Stimulated activated naive CD4-positive, alpha-beta T cell (primary cell): ENCODE measurements around the gene PSORS1C2.

Experiments used
- DNase-seq, 6 experiments: peaks; one replicate each; lab custom pipeline; 2025; lab: John Stamatoyannopoulos, UW

Gene PSORS1C2

GRCh38 chr6:31140643-31141042 is 1.8 kb upstream of the PSORS1C2 start:
- DNase-seq, result no peak

DNA sequence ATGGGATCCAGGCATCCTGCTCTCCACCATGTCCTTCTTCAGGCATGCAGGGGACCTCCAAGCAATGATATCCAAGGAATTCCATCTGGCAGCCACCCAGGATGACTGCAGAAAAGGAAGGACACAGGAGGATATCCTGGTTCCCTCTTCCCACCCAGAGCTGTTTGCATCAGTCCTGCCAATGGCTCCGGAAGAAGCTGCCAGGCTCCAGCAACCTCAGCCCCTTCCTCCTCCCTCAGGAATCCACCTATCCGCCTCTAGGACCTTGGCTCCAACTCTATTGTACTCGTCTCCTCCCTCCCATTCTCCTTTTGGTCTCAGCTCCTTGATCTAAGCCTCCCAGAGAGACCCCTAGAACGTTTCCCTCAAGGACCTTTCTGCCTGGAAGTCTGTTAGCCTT is 733 bp upstream of the PSORS1C2 start:
- no peak for DNase-seq

DNA sequence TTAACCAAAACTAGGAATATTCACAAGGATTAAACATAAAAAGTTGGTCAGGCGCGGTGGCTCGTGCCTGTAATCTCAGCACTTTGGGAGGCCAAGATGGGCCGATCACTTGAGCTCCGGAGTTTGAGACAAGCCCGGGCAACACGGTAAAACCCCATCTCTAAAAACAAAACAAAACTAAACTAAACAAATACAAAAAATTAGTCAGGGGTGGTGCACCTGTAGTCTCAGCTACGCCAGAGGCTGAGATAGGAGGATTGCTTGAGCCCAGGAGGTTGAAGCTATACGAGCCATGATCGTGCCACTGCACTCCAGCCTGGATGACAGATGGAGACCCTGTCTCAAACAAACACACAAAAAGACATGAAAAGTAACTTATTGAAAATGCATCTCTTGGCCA is 3.2 kb downstream of the PSORS1C2 start:
- DNase-seq, result no peak

DNA sequence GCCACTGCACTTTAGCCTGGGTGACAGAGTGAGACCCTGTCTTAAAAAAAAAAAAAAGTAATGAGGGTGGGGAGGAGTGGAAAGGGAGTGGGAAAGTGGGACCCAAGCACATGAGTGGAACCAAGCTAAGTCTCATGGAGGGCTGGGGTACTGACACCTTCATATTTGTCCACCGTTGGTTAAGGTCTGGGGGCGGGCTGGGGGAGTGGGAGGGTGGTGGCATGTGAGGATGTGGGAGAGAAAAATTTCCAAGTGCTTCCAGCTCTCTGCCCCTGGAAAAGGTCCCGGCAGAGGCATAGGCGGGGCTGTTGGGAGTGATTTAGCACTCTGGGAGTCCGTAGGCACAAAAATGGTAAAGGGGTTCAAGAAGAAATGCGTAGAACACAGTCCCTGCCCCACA is 6.1 kb downstream of the PSORS1C2 start:
- no peak for DNase-seq

DNA sequence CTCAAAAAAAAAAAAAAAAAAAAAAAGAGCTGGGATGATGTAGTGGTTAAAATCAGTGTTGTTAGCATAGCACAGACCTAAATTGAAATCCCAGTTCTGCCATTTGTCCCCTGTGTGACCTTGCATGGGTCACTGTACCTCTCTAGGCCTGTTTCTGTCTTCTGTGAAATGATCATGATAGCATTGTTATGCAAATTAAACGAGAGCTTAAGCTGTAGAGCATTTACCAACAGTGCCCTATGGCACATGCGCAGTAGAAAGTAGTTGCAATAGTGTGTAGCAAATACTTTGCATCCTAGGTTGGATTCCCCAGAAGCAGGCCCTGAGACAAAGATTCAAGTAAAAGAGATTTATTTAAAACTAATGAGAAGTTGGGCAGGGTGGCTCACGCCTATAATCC is 7.3 kb downstream of the PSORS1C2 start:
- DNase-seq, result no peak

DNA sequence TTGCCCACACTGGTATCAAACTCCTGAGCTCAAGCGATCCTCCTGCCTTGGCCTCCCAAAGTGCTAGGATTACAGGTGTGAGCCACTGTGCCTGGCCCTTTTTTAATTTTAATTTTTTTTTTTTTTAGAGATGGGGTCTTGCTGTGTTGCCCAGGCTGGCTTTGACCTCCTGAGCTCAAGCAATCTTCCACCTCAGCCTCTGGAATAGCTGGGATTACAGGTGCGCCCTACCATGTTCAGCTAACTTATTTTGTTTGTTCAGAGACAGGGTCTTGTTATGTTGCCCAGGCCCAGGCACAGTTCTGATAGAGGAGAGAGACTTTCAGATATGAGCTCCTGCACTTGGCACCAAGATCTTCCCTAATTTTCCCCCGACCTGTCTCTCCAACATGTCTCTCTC is 8.1 kb downstream of the PSORS1C2 start:
- DNase-seq, result no peak

DNA sequence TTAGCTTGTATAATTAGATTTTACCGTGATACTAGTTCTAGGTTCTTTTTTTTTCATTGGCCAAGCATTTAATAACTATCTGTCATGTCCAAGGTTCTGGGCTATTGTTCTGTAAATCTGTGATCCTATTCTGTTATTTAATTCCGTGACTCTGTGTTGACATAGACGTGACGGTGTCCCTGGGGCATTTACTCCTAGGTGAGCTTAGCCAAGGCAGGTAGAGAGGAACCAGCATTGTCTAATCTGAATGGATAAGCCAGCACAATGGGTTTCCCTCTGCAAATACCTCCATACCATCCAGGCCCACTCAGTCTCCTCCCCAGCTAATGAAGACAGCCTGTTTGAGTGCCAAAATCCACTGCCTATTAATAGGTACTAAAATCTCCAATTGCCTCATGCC is 9.7 kb downstream of the PSORS1C2 start:
- DNase-seq, result no peak

DNA sequence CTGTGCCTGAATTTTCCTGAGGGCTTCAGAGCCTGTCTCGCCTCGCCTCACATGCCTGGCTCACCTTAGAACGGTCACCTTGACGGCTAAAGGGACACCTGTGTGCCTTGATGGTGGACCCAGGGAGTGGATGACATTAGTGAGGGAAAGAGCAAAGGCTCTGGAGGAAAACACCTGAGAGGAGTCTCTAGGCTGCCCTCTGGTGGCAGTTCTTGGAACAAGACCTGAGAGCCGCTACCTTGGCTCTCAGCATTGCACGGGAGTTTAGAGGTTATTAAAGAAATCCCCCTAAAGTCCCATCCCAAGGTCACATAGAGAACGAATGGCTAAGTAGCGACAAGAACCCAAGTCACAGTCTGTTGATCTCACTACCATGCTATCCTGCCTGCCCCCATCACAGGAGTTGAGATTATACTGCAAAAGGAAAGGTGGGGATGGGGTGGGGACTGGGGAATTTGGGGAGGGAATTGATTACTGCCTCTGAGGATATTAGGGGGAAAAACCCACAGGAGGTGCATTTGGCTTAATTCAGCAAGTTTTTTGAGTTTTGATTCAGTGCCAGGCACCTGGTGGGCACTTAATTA is 10.7 kb downstream of the PSORS1C2 start:
- DNase-seq, result peak; percentile 27 to 76 (median 62)

DNA sequence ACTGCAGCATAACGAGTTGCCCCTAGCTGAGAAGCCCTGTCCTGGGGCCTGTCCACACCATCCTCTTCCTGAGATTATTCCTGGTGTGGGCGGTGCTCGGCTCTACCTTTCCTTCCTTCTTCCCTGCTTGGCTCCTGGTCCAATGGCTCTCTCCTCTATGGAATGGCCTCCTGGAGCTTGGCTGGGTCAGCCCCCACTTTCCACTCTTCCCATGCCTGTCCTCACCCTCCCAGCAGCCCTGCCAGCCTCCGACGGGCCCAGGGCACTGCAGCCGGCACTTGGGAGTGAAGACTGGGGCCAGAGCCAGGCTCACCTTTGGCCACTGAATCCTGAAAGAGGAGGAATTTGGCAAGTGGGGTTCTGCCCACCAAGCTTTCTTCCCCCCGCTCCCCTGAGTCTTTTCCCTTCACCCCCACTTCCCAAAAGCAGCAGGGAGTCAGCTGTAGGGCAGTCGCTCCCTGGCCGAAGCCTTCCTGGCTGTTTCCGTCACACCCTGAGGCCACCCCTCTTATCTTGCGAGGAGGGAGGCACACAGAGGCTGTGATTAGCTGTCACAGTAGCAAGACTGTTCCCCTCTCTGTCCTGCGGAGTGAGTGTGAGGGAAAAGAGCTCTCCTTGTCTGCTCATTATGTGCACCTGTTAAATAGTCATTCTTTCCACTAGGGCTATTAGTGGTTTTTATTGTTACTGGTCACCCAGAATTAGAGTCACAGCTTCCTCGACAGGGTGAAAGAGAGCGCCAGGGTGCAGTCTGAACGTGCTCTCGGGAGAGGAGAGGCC is 12.3 kb downstream of the PSORS1C2 start:
- no peak for DNase-seq

DNA sequence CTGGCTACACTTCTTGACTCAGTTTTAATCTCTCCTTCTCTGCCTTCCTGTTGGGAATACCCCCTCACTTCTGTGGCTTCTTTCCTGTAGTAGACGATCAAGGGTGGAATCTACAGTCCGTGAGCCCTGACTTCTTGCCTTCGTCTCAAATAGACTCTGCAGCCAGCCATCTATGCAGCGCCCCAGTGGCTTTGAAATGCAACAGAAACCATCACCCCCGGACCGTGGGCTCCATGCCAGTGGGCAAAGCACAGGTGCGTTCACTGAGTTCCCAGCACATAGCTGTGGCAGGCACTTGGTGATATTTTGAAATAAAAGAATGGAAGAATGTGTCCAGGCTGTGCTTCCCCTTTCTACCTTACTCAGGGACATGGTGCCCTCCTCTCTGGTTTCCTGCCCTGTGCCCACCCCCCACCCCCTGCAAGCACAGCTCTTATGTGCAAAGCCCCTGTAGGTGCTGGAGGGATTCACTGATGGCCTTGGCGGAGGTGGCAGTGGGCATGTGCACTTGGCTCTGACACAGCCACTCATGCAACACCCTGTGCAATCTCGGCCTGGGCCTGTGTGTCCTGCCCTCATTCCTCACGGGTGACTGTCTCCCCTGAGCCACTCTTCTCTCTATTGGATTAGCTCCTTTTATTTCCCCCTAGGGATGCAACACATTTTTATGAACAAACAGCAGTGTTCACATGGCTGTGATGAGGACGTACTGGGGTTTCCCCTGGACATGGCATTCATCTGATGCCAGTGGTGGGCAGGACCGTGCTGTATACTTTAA is 13.1 kb downstream of the PSORS1C2 start:
- no peak for DNase-seq

DNA sequence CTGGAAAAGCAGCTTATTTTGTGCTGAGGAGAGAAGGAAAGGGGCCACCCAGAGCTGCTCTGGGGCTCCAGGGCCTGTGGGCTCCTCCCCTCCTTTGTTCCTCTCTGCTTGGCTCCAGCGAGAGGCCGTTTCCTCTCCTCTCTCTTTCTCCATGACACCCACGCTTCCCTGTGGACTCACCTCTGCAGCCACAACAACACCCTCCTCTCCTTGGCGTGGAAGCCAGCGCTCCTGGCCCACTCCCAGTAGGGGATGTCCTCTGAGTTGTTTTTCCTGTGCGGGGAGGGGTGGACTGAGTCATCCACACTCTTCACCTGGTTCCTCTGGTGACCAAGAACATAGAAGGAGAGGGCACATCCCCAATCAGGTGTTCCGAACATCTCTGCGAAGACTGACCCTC is 13.7 kb downstream of the PSORS1C2 start:
- no peak for DNase-seq

DNA sequence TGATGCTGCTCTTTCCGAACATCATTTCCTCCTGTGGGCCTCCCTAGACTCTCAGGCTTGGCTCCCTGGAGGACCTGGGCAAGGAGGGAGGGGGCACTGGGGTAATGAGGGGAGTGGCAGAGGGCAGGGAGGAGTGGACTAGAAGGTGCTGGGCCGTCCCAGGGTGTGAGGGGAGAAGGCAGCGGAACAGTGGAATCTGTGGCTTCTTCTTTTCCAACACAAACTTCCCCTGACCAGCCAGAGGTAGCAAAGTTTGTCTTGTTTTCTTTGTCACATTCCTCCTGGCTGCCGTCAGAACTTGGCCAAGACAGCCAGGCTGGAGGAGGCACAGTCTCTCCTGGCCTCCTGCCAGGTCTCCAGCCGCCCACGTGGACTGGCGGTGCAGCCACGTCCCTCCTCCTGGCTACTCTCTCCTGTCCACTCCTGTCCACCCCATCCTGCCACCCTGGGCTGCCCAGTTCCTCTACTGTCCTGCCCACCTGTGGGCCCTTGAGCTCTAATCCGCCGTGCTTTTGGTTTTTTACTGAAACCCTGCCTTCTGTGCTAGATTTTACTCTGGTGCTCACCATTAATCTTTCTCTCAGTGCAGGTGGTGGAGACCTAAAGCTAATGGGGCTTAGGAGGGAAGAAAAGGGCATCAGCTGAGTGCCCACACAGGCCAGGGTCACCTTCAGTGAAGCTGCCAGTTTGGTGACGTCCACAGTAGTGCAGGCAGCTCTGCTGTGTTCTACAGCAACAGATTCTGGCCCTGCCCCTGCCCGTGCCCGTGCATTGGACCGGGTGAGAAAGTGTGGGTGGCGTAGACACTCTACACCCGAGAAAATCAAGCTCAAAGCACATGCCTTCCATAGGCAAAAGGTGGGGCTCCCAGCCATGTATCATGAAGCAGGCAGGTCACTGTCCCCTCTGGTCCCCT is 15.8 kb downstream of the PSORS1C2 start:
- no peak for DNase-seq

GRCh38 chr6:31121131-31121790 is 17.6 kb downstream of the PSORS1C2 start:
- no peak for DNase-seq

DNA sequence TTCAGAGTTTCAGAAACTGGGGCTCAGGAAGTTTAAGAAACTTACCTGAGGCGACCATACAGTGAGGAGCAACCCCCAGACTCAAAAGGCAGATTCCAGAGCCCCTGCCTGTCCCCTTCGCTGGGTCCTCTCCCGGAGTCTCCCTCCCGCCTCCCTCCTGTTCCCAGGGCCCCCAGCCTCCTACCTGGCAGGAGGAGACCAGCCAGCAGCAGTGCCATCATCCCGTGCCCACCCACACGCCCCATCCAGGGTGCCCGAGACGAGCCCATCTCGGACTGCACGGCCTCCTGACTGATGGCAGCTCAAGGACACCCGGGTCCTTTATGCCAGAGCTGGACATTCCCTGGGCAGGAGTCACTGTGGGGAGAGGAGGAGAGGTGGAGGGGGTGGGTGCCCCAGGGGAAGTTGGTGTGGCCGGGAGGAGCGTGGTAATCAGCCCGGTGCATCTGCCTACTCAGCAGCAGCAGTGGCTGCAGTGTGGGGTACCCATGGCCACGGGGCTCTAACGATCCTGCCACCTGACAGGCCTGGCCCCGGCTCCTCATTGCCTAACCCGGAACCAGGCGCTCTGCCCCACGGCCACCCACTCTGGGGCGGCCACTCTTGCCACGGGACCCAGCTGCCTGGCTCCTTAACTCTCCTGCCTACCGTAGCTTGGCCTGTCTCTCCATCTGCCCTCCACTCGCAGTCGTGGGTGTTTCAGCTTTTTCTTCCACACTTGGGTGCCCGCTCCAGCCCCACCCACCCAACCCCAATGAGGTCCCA is 18.5 kb downstream of the PSORS1C2 start, which contains the start of gene CDSN:
CDSN (minus strand) TSS at position 296 of the 765 bp plus-strand sequence; CDS start at position 269, 27 bp downstream.
- DNase-seq, result no peak

DNA sequence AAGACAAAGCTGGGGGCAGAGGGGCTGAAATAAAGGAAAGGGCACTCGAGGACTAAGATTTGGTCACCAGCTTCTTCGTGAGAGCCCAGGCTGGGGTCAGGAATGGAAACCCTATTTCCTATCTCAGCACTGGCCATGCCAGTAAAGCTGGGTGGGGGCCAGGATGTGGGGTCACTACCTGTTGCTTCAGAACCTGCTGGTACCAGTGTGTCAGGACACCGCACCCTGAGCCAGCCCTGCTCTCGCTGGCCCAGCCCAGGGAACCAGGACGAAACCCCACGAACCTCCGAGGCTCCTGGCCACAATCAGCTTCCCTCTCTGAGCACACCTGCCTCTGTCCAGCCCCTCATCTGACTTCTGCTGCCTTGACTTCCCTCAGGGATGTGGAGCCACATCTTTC is 20.7 kb downstream of the PSORS1C2 start:
- no peak for DNase-seq

- no peak for DNase-seq
These were observed 22.0 kb downstream of the PSORS1C2 start for GRCh38 chr6:31116661-31117385.

- DNase-seq, result no peak
These were observed 22.8 kb downstream of the PSORS1C2 start for GRCh38 chr6:31115941-31116560.

GRCh38 chr6:31114970-31115849 is 23.7 kb downstream of the PSORS1C2 start:
- DNase-seq, result peak in 1 of 6 experiments; percentile 30
